GM23248 (cell line): ENCODE data around the gene C7orf57. TPM values are rescaled to one million over a fixed set of nuclear protein-coding genes. Genes with fewer than 3 reads are reported as not detected.
"Not testable (repeated sequence)": the region's sequence is repeated elsewhere in the genome, so short reads cannot be mapped to it uniquely, and the experiment has no call there.

Experiments
- DNase-seq: peaks from one replicate; pipeline ENCODE4 v3.0.0-alpha.2; 2015
- H2AFZ ChIP-seq: fragments of 200-600 bp; sonication (generic); 2 replicates; pipeline ENCODE4 v1.6.1; 2016; ENCODE audit warnings: antibody characterized with exemption
- H3F3A ChIP-seq: fragments of 200-600 bp; sonication (generic); 2 replicates; pipeline ENCODE4 v1.6.1; 2016; ENCODE audit warnings: mild to moderate bottlenecking, antibody characterized with exemption, mixed run types; ENCODE audit not compliant: insufficient read depth
- H3K27ac ChIP-seq: fragments of 200-600 bp; sonication (generic); 2 replicates; pipeline ENCODE4 v1.5.1; 2016; ENCODE audit warnings: mild to moderate bottlenecking
- H3K27me3 ChIP-seq: fragments of 200-600 bp; sonication (generic); replicated peaks from 2 replicates; pipeline ENCODE4 v1.6.1; 2016; ENCODE audit warnings: mild to moderate bottlenecking; ENCODE audit not compliant: insufficient read depth
- H3K36me3 ChIP-seq: fragments of 200-600 bp; sonication (generic); 2 replicates; pipeline ENCODE4 v1.6.1; 2016; ENCODE audit warnings: low read depth, mild to moderate bottlenecking
- H3K4me1 ChIP-seq: fragments of 200-600 bp; sonication (generic); 2 replicates; pipeline ENCODE4 v1.6.1; 2016; ENCODE audit warnings: mild to moderate bottlenecking; ENCODE audit not compliant: insufficient read depth
- H3K4me2 ChIP-seq: fragments of 200-600 bp; sonication (generic); one replicate; pipeline ENCODE4 v1.6.1; 2016; ENCODE audit warnings: mild to moderate bottlenecking; ENCODE audit not compliant: unreplicated experiment
- H3K4me3 ChIP-seq: fragments of 200-600 bp; sonication (generic); 2 replicates; pipeline ENCODE4 v1.5.1; 2016; ENCODE audit warnings: mild to moderate bottlenecking
- H3K79me2 ChIP-seq: fragments of 200-600 bp; sonication (generic); 2 replicates; pipeline ENCODE4 v1.6.1; 2016; ENCODE audit warnings: mild to moderate bottlenecking; ENCODE audit not compliant: insufficient read depth
- H3K9ac ChIP-seq: fragments of 200-600 bp; sonication (generic); 2 replicates; pipeline ENCODE4 v1.6.1; 2016; ENCODE audit warnings: mild to moderate bottlenecking
- H3K9me2 ChIP-seq: fragments of 200-600 bp; sonication (generic); 2 replicates; pipeline ENCODE4 v1.6.1; 2016; ENCODE audit warnings: mixed run types, mild to moderate bottlenecking, moderate library complexity; ENCODE audit not compliant: insufficient read depth
- H3K9me3 ChIP-seq: fragments of 200-600 bp; sonication (generic); one replicate; pipeline ENCODE4 v1.6.1; 2017; ENCODE audit warnings: low read depth
- H4K20me1 ChIP-seq: fragments of 200-600 bp; sonication (generic); 2 replicates; pipeline ENCODE4 v1.6.0; 2016; ENCODE audit not compliant: insufficient read depth
- EZH2 ChIP-seq: fragments of 200-600 bp; sonication (generic); IDR thresholded peaks from 2 replicates; pipeline ENCODE4 v1.6.1; 2018; ENCODE audit warnings: antibody characterized with exemption, mild to moderate bottlenecking; ENCODE audit not compliant: insufficient read depth, poor library complexity, severe bottlenecking
- EZH2phosphoT487 ChIP-seq: fragments of 200-600 bp; sonication (generic); IDR thresholded peaks from 2 replicates; pipeline ENCODE4 v1.6.1; 2018; ENCODE audit warnings: antibody characterized with exemption, moderate library complexity, mild to moderate bottlenecking, low read depth; ENCODE audit not compliant: insufficient read depth
- WGBS, 2 experiments: methylation state at CpG; one replicate each; pipeline ENCODE4 v1.1.6; 2015 to 2017; ENCODE audit warnings: low lambda C conversion rate in 2 of 2, low coverage in 1 of 2; ENCODE audit errors: missing lambda C conversion rate in 2 of 2; 5-methylcytosine and 5-hydroxymethylcytosine counted together
- in situ Hi-C: fragments of 300-500 bp; cut with MboI; formaldehyde crosslinking; loops from 2 replicates; pipeline ENCODE4 v1.15.0; 2020
- polyA plus RNA-seq: library from polyadenylated mRNA; unstranded; fragments of >200 nt; fragmentation: Nextera tagmentation; extraction: Ambion mirVana; gene quantifications from 2 replicates; pipeline ENCODE4 v1.2.1, GENCODE V29; 2016
- total RNA-seq: library from RNA; depleted of rRNA; stranded (reverse); fragments of >200 nt; shearing (Covaris generic); gene quantifications from 2 replicates; pipeline ENCODE4 v1.2.3, GENCODE V29; 2014

The C7orf57 gene
- total and polyA plus RNA-seq, 2 experiments from 2014 or later = not detected

DNA sequence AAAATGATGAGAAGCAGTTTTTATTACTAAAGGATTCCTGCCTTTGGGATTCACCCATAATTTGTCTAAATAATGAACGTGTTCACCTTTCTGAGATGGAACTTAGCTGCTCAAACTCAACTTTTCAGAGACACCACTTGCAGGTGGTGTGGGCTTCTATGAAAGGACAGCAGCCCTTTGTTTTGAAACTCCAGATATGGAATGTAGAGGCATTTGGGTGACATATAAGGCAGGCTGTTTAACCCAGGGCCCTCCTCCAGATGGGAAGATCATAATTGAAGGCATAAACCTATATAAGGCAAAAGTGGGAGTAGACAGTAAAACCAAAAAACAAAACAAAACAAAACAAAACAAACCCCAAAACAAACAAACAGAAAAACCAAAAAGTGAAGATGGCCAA lies 44.1 kb upstream of the C7orf57 start:
- no peaks in the 10 kb centered on the region for H3K27me3 ChIP-seq
- H3F3A ChIP-seq = peaks cover 5% of the 10 kb centered on the region; the same call in 1 of the 2 replicates
- H3K4me1 ChIP-seq = peaks cover 6% of the 10 kb centered on the region; the same call in 1 of the 2 replicates
- H3K4me2 ChIP-seq = peak overlapping the region; percentile 86
- H3K9me2 ChIP-seq = no peaks in the 10 kb centered on the region
- no peaks in the 10 kb centered on the region for H3K79me2 ChIP-seq
- TF ChIP-seq EZH2 = no peak
- no peak for TF ChIP-seq EZH2phosphoT487
- H3K9ac ChIP-seq = 0 out of 2 replicates have a peak overlapping the region, but pooled peaks have one; percentile 23
- peak overlapping the region; percentile 75 for H3K4me3 ChIP-seq
- H2AFZ ChIP-seq = peak overlapping the region; percentile 97
- H3K27ac ChIP-seq = no peak overlapping the region
- DNase-seq = no peak
- no peaks in the 10 kb centered on the region for H3K36me3 ChIP-seq
- no peaks in the 10 kb centered on the region for H3K9me3 ChIP-seq
- in situ Hi-C loops = loop anchor here (5.0 kb wide), 1 partner anchor 121 kb away; no protein-coding TSS in a partner anchor
- WGBS, 2 experiments = 93 to 95% methylated on average over 1 of the region's 1 CpG
- H4K20me1 ChIP-seq = no peaks in the 10 kb centered on the region

DNA sequence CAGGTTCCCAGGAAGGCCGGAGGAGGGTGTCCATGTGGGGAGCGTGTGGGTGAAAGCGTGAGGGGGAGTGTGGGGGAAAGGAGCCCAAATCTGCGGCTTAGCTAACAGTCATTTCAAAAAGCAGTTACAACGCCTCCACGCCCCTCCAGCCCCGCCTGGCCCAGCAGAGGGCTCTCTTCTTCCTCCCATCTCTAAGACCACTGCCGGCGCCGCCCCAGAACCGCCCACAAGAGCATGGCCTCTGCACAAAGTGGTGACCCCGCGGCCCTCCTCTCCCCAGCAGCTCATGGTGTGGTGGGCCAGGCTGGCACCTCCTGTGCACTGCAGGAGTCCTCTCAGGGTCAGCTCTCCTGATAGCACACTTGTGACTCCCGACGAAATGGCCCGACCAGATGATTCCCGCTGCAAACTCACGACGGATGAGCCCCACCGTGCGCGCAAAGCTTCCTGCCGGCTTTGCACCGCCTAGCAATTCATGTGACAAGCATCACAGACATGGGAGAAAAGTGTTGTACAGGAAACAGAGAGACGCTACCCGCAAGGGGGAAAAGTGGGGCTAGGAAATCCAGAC lies 43.5 kb upstream of the C7orf57 start:
- Histone ChIP-seq H3K9me3 (no peaks in the 10 kb centered on the region), H3K36me3 (no peaks in the 10 kb centered on the region), H3F3A (peaks cover 5% of the 10 kb centered on the region; the same call in 1 of the 2 replicates), H4K20me1 (no peaks in the 10 kb centered on the region), H3K27me3 (no peaks in the 10 kb centered on the region), H3K27ac (peak overlapping the region; percentile 23; the same call in 1 of the 2 replicates), H3K4me2 (peak overlapping the region; percentile 86), H3K4me3 (peak overlapping the region; percentile 75), H2AFZ (peak overlapping the region; percentile 97), H3K79me2 (no peaks in the 10 kb centered on the region), H3K9ac (peak overlapping the region; percentile 50), H3K9me2 (no peaks in the 10 kb centered on the region), H3K4me1 (peaks cover 6% of the 10 kb centered on the region; the same call in 1 of the 2 replicates)
- 2 to 3% methylated on average over 24 to 26 of the region's 26 CpGs for WGBS, 2 experiments
- TF ChIP-seq EZH2 (no peak), EZH2phosphoT487 (no peak)
- DNase-seq = peak; percentile 84
- in situ Hi-C loops = loop anchor here (5.0 kb wide), 1 partner anchor 120 kb away; no protein-coding TSS in a partner anchor

DNA sequence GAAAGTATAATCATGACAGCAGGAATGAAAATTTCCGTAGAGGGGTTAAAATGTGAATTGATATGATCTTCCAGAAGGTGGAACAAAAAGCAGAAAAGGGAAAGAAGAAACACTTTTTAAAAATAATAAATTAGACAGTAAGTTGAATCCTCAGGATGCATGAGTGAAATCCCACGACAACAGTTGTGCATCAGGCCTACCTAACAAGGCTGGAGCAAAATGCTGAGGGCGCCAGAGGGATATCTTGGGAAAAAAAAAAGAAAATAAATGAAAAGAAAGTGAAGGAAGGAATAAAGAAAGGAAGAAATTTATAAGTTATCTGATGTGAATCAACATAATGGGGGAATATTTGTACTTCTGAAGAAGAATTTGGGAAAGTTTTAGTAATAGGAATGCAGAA lies 42.9 kb upstream of the C7orf57 start:
- Histone ChIP-seq H3K9me3 (no peaks in the 10 kb centered on the region), H3K36me3 (no peaks in the 10 kb centered on the region), H3K4me2 (peak overlapping the region; percentile 86), H3F3A (peaks cover 5% of the 10 kb centered on the region; the same call in 1 of the 2 replicates), H2AFZ (peak overlapping the region; percentile 97), H3K4me1 (peaks cover 6% of the 10 kb centered on the region; the same call in 1 of the 2 replicates), H3K27ac (peak overlapping the region; percentile 23; the same call in 1 of the 2 replicates), H3K9me2 (no peaks in the 10 kb centered on the region), H3K79me2 (no peaks in the 10 kb centered on the region), H3K27me3 (no peaks in the 10 kb centered on the region), H4K20me1 (no peaks in the 10 kb centered on the region), H3K9ac (peak overlapping the region; percentile 50; the same call in 1 of the 2 replicates), H3K4me3 (peak overlapping the region; percentile 75)
- WGBS, 2 experiments = 72 to 82% methylated on average over 3 of the region's 3 CpGs
- DNase-seq = peak; percentile 14
- in situ Hi-C loops = loop anchor here (5.0 kb wide), 1 partner anchor 120 kb away; no protein-coding TSS in a partner anchor
- no peak for TF ChIP-seq EZH2phosphoT487
- no peak for TF ChIP-seq EZH2

DNA sequence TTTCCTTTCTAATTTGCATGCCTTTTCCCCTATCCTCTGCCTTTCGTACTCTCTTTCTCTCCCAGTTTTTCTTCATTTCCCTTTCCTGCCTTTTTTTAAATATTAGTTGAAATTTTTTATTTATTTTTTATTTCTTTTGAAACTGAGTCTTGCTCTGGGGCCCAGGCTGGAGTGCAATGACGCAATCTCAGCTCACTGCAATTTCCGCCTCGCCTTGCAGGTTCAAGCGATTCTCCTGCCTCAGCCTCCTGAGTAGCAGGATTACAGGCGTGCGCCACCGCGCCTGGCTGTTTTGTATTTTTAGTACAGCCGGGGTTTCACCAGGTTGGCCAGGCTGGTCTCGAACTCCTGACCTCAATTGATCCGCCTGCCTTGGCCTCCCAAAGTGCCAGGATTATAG lies 35.9 kb upstream of the C7orf57 start:
- WGBS, 2 experiments = 86 to 92% methylated on average over 12 of the region's 12 CpGs
- Histone ChIP-seq H2AFZ (no peak overlapping the region), H3F3A (peaks cover 11% of the 10 kb centered on the region; the same call in 1 of the 2 replicates), H3K4me2 (no peak overlapping the region), H3K36me3 (no peaks in the 10 kb centered on the region), H4K20me1 (no peaks in the 10 kb centered on the region), H3K9me2 (no peaks in the 10 kb centered on the region), H3K9ac (no peak overlapping the region), H3K27ac (no peak overlapping the region), H3K9me3 (no peaks in the 10 kb centered on the region), H3K27me3 (no peaks in the 10 kb centered on the region), H3K79me2 (no peaks in the 10 kb centered on the region), H3K4me1 (peaks cover 5% of the 10 kb centered on the region; the same call in 1 of the 2 replicates), H3K4me3 (no peak overlapping the region)
- DNase-seq = no peak
- no peak for TF ChIP-seq EZH2phosphoT487
- no peak for TF ChIP-seq EZH2
- in situ Hi-C loops = no loop called here

DNA sequence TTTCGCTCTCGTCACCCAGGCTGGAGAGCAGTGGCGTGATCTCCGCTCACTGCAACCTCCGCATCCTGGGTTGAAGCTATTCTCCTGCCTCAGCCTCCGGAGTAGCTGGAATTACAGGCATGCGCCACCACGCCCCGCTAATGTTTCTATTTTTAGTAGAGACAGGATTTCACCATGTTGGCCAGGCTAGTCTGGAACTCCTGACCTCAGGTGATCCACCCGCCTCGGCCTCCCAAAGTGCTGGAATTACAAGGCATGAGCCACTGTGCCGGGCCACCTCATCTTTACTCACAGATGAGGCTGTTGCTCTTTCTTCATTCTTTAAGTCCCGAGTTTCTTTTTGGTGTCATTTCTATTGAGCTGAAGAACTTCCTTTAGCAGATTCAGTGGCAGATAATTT lies 35.2 kb upstream of the C7orf57 start:
- Histone ChIP-seq H3F3A (peaks cover 11% of the 10 kb centered on the region; the same call in 1 of the 2 replicates), H2AFZ (peak overlapping the region; percentile 9; the same call in 1 of the 2 replicates), H3K4me2 (peak overlapping the region; percentile 16), H3K27ac (peak overlapping the region; percentile 10)
- H3K9me3 ChIP-seq, H3K9ac ChIP-seq, H3K9me2 ChIP-seq, in situ Hi-C loops, H4K20me1 ChIP-seq, H3K36me3 ChIP-seq, H3K79me2 ChIP-seq, H3K4me1 ChIP-seq, H3K27me3 ChIP-seq, H3K4me3 ChIP-seq: not testable (repeated sequence)
- DNase-seq = peak; percentile 60
- WGBS, 2 experiments = 70 to 76% methylated on average over 13 of the region's 13 CpGs
